ENCODE results near the gene SLAIN1.

Gene SLAIN1

GRCh38 chr13:77715233-77715891, 17.9 kb downstream of the SLAIN1 start:
- no peak for DNase-seq

GRCh38 chr13:77716692-77717091, 19.2 kb downstream of the SLAIN1 start:
- no peak for DNase-seq

GRCh38 chr13:77717508-77717907, 20.0 kb downstream of the SLAIN1 start:
- no peak for DNase-seq

GRCh38 chr13:77719128-77719527, 21.6 kb downstream of the SLAIN1 start:
- no peak for DNase-seq

- DNase-seq, result no peak
These were observed 23.5 kb downstream of the SLAIN1 start for GRCh38 chr13:77720988-77721387.

- no peak for DNase-seq
These were observed 26.6 kb downstream of the SLAIN1 start for GRCh38 chr13:77724092-77724491.

GRCh38 chr13:77725071-77725470, 27.6 kb downstream of the SLAIN1 start:
- DNase-seq, result no peak

GRCh38 chr13:77728265-77729125, 31.0 kb downstream of the SLAIN1 start:
- DNase-seq, result no peak

GRCh38 chr13:77729502-77730221, 32.2 kb downstream of the SLAIN1 start:
- DNase-seq, result no peak

- DNase-seq, result no peak
These were observed 33.1 kb downstream of the SLAIN1 start for GRCh38 chr13:77730572-77730971.

- no peak for DNase-seq
These were observed 34.8 kb downstream of the SLAIN1 start for GRCh38 chr13:77732287-77732686.

GRCh38 chr13:77733674-77734073, 36.2 kb downstream of the SLAIN1 start:
- DNase-seq, result no peak

- no peak for DNase-seq
These were observed 40.2 kb downstream of the SLAIN1 start for GRCh38 chr13:77737583-77738200.

GRCh38 chr13:77740097-77740735, 42.7 kb downstream of the SLAIN1 start:
- DNase-seq, result no peak

- no peak for DNase-seq
These were observed 43.6 kb downstream of the SLAIN1 start for GRCh38 chr13:77740931-77741596.

- no peak for DNase-seq
These were observed 44.1 kb downstream of the SLAIN1 start for GRCh38 chr13:77741597-77741972.

GRCh38 chr13:77742801-77743200, 45.3 kb downstream of the SLAIN1 start:
- no peak for DNase-seq

GRCh38 chr13:77745784-77746183, 48.3 kb downstream of the SLAIN1 start:
- DNase-seq, result no peak

GRCh38 chr13:77749344-77749880, 51.9 kb downstream of the SLAIN1 start:
- DNase-seq, result no peak

- DNase-seq, result no peak
These were observed 54.3 kb downstream of the SLAIN1 start for GRCh38 chr13:77751513-77752456.

Measured in NCI-H2107 (cell line).